GM18519 (cell line): ENCODE measurements around the gene SEPTIN2.
A peak's percentile ranks its signal among the peaks of the same experiment; 100 is the strongest.
"Not testable (repeated sequence)": the region's sequence is repeated elsewhere in the genome, so short reads cannot be mapped to it uniquely, and the experiment has no call there.

ENCODE experiments used
- ATAC-seq: cut with Tn5 transposase; IDR thresholded peaks from one replicate; pipeline ENCODE4 v1.9.1; 2021; ENCODE audit warnings: mild to moderate bottlenecking, moderate library complexity; ENCODE audit not compliant: unreplicated experiment, low FRiP score

Gene SEPTIN2

DNA sequence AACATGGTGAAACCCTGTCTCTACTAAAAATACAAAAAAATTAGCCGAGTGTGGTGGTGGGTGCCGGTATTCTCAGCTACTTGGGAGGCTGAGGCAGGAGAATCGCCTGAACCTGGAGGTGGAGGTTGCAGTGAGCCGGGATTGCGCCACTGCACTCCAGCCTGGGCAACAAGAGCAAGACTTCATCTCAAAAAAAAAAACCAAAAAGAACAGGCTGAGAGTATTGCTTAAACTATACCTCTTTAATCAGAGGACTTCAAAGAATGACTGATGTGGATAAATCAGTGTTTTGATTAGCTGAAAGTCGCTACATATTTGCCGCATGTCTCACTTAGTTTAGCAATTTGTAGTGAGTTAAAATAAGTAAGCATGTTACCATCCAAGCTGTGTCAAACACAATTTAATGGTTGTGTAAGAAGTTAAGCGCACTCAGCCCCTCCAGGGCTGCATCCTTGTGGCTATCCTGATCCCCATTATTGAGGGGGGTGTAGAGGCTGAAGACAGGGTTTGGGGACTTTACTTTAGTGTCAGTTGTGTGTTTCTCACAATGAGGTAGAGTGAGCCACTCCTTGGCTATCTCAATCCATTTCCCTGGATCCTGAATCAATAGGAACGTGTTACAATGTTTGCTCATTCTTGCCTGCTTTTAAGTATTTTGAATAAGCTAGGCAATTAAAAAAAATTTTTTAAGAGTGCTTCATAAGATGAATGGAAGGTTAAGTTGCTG, 29.4 kb downstream of the SEPTIN2 start:
- no peak for ATAC-seq

DNA sequence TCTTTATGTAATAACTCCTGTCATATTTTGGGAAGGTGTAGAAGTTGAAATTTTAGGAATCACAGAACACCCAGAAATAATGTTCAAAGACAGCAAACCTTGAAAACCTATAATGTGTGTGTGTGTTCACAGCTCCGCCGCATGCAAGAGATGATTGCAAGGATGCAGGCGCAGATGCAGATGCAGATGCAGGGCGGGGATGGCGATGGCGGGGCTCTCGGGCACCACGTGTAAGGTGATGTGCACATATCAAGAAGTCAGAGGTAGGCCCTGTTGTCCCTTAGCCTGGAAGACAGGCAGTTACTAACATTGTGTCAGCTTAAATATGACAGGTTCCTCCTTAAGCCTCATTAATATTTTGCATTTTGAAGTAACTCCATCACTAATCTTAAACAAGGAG, 34.2 kb downstream of the SEPTIN2 start:
- ATAC-seq = no peak

DNA sequence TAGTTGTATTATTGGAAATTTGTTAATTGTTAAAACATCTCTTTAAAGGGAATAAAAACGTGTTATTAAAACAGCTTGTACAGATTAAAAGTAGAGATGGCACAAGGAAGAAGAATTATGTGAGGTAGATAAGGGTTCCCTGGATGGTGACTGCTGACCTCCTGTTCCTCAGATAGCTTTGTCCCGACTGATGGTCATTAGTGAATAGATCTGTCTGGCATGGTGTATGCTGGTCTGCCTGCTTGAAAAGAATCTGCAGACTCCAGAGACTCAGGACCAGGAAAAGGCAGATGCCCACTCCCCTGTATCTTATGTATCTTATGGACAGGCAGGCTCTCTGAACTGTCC, 34.8 kb downstream of the SEPTIN2 start:
- no peak for ATAC-seq

DNA sequence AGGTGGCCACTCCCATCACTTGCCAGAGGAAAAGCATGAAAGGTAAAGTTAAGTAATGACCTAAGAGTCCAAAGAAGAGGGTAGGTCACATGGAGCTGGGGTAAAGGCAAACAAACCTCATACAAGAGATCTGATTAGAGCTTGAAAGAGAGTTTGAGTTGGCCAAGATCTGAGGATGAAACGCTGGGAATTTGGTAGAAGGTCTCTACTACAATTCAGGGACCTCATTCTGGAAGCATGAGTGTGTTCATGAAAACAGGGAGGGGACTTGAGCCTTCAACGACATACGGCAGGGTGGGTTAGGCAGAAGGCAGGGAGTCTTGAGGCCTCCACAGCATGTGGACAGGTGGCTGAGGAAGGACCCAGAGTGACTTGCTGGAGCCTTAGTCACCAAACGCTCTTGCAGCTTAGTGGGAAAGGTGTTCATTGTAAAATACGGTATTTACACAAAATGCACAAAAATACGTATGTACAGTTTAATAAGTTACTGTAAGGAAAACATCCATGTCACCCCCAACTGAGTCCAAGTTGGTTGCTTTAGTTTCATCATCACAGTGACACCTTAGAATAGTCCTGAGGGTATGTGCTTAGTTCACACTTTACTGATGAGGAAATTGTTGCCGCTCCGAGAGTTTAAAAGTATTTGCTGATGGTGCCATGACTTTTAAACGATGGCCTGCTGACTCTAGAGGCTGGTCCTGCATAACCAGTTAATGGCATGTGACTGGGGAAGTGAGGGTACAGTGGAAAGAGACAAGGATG, 35.3 kb downstream of the SEPTIN2 start:
- no peak for ATAC-seq

DNA sequence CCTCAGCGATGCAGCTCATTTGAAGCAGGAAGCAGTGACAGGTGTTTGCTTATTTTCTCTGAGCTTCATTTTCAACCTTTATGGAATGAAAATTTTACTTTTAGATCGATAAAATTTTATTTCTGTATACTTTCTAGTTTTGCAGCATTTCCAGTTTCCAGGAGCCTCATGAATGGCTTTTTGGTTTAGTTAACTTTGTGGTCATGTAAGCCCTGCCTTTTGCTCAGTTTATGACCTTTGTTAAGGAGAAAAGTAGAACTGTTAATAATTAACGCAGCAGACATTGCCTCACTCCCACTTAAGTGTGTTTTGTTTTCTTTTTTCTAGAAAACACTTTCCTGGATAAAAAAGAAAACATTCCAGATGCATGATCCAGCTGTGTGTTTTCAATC, 35.9 kb downstream of the SEPTIN2 start:
- no peak for ATAC-seq

DNA sequence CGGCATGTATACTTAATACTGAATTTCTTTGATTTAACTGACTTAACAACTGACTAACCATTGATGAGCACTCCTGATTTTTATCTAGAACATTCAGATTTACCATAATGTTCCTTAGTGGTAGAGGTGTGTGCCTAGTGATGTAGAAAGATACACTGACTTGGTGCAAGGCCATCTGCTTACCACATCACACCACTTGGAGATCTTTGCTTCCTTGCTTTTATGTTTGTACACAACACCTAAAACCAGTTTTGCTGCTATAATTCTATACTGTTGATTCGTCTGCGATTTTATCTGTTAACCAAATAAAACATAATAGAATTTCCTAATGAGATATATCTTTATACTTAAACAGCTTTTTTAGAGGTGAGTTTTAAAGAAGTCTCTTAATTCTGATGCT, 36.5 kb downstream of the SEPTIN2 start:
- ATAC-seq = no peak

DNA sequence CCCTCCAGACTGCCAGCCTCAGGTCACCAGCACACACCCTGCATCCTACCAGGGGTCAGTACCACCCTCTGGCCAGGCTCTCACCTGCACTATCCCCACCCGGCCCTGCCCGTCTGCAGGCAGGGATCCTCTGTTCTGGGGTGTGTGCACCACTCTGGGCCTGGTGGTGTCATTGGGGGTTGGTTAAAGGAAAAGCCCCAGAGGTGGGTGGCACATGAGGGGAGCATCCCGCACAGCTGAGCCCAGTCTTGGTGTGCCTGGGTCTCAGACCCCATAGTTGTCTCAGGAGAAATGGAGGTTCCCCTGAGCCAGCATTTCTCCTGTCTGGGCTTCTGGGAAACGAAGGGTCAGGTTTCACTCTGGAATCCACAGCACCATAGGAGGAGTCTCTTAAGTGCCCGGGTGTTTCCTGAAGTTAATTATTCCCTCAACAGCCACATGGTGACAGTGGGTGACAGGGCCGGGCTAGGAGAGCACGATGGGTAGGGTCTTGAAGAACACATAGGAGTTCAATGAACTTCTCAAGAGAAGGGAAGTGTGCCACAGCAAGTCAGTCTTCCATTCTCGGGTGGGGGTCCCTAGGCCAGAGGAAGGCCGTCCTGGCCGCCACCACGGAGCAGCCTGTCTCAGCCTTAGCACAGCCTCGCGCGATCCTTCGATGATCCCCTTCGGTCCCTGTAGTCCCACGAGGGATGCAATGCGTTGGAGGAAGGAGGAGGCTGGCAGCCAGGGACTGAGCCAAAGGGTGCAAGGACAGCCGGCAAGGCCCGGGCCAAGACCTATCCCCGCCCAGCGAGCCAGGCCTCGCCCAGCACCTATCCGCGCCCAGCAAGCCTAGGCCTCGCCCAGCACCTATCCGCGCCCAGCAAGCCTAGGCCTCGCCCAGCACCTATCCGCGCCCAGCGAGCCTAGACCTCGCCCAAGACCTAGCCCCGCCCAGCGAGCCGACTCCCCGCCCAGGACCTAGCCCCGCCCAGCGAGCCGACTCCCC, 39.2 kb downstream of the SEPTIN2 start:
- ATAC-seq = no peak

DNA sequence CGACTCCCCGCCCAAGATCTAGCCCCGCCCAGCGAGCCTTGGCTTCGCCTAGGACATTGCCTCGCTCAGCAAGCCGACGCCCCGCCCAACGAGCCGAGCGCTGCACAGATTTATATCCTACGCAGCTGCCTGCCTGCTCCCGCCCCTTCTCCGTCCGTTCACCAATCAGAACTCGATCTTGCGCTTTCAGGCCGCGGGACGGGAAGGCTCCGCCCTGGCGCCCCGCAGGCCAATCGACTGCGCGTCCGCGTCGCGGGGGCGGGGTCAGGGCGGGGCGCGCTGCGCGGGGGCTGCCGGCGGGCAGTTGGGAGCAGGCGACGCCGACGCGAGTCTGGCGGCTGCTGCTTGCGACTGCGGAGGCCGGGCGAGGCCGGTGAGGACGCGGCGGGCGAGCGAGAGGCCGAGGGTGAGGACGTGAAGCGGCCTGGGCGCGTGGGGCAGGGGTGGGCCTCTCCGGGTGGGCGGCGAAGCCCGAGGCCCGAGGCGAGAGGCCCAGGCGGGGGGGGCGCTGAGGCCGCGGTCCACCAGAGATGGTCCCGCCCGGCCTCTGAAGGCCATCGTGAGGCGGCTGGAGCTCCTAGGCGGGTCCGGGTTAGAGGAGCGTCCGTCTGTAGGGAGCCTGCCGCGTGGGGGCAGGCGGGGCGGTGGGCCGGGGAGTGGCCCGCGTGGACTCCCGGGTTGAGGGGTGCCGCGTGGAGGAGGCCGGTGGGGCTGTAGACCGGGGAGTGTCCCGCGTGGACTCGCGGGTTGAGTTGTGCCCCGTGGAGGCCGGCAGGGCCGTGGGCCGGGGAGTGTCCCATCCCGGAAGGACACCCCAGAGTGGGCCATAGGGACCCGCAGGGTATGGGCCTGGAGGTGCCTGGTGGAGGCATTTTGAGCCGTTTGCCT, 40.5 kb downstream of the SEPTIN2 start, which contains the start of gene FARP2:
TSS of gene FARP2 (plus strand) at position 303 of the 888 bp plus-strand sequence. CDS start 16,823 bp downstream, outside the sequence.
- peak; percentile 71 for ATAC-seq

DNA sequence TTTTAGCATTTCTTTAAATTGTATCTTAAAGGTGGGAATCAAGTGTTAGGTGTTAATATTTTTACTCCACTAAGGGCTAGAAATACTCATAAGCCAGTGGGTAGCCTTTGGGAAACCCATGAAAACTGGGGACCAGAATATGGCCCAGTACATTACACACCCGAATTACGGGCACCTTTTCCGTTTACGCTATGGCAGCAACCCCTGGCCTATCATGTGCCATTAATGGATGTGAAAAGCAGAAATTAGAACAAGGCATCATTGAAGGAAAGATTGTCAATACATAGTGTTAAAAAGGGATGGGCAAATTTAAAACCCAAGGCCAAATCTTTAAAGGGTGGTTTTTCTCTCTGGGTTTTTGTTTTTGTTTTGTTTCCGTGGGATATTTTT, 41.1 kb downstream of the SEPTIN2 start:
- ATAC-seq = no peak

DNA sequence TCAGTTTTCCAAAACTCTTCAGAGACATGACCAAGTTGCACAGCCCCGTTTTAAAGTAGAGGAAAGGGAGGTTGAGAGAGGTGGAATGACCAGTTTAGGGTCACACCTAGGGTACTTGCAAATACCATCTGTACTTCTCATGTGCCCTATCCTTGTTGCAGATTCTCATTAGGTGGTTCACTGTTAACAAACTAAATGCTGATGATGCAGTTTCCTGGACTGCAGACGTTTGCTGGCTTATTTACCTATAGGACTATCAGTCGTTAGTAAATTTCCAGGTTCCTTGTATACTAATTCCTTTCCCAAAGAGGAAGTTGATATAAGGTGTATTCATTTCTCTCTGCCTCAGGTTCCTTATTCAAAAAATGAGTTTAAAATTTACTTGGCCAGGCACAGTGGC, 41.8 kb downstream of the SEPTIN2 start:
- no peak for ATAC-seq

DNA sequence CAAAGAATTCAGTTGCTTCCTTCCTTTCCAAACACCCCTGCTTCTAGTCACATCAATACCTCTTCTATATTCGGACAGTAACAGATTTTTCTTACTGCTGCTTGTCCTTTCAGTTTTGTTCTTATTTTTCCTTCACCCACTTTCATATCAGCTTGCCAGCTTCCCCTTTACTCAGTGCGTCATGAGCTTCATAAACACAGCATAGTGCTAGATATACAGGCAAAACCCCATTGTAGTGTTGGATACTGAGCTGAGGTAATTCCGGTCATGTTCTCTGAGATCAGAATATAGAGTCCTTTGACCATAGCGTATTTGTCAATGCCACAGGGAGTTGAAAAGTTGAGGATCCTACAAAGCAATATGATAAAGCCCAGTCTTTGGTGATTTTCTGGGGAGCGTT, 42.7 kb downstream of the SEPTIN2 start:
- ATAC-seq = peak; percentile 32

DNA sequence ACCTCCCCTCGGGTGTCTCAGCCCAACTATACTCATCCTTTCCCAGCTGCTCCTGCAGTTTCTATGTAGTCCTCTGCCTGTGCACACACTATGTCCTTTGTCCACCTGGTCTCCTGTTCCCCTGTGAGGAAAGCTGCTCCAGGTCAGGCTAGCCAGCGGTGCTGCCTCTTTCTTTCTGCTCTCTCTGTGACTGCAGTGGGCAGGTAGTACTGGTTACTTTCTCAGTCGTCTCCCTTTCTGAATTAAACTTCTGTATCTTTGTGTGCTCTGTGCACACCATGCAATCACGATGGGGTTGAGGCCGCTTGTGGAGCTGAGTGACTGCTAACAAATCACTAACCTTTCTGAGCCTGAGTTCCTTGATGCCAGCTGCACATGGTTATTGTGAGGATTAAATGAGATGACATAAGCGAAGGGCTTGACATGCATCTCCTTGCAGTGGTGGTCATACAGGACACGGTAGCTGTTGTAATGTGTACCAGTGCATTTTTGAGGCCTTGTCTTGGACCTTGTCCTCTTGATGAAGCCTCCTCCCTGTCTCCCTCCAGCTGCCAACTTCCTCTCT, 43.8 kb downstream of the SEPTIN2 start:
- no peak for ATAC-seq

DNA sequence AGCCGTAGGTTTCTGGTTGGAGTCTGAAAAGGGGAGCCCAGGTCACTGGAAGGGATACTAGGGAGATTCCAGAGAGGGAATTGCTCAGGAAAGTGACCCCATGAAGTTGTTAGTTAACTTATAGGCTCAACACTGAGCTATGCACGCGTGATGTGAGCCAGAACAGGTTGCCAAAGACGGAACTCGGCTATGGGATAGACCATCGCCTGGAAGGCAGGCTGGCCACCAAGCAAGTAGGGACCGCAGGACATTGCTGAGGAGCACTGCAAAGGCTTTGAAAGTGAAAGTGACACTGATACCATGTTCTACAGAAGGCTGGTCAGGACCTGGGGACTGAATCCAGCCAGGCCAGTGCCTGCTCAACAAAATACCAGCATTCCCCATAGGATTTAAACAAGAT, 47.7 kb downstream of the SEPTIN2 start:
- ATAC-seq = no peak

DNA sequence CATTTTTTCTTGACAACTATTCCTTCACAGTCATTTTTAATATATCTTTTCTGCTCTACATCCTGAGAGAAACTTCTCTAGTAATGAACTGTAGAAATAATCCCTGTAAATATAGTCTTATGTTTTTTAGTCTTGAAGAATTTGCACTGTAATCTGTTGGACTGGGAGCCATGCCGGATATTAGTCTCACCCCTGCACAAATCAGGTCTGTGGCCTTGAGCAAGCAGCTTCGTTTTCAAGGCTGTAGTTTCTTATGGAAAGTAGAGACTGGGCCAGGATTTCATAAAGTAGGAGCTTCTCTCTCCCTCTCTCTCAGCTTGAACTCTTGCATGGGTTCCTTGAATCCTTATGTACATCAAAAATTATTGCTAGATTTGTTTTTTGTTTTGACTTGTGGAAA, 49.1 kb downstream of the SEPTIN2 start:
- no peak for ATAC-seq

DNA sequence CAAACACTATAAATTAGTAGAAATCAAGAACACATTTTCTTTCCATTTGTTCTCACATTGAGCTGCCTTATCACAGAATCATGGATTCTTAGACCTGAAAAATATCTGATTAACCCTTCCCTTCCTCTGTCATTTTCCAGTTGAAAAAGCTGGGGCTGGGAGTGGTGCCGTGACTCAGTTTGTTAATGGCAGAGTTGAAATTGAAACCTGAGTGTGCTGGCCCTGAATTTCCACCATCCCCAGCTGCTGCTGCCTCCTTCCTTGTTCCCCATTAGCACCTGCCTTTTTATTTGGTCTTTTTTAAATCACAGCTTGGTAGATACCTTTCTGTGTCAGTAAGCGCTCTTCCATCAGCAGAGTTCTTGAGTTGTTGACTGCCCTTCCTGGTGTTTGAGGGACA, 51.0 kb downstream of the SEPTIN2 start:
- no peak for ATAC-seq

DNA sequence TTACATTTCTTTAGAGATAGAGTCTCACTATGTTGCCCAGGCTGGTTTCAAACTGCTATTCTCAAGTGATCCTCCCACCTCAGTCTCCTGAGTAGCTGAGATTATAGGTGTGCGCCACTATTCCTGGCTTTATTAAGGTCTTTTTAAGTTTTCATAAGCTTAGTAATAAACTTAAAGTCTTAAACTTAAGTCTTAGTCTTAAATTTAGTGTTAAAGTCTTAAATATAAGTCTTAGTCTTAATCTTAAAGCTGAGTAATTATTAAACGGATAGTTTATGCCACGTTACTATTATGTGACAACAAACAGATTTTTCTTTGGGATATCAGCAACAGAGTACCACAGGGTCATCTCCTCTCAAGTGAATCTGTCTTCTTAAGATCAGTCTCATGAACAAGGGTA, 52.9 kb downstream of the SEPTIN2 start:
- no peak for ATAC-seq

DNA sequence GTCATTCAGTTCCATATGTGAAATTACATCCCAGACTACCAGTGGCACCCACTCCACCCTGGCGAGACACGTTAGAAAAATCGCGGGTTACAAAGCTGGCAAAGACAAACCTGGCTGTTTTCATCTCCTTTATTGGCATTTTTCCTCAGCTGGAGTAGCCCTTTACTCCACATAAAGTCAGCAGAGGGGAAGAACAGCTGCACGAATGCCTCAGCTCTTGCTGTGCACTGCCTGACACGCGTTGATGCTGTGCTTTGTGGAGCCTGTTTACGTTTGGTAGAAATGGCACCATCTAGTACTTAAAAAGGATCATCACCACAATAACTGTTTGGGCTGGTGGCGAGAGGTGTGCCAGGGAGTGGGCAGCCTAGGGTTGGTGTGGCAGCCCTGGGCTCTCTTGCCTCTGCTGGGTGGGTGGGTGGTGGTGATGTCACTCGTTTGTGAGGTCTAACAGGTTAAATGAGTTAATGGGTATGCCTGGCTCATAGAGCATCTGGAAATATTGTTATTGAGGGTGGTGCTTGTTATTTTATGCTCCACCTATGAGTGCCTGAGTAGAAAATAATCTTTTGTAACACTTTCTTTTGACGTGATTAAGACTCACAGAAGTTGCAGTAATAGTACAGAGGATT, 56.8 kb downstream of the SEPTIN2 start:
- no peak for ATAC-seq

DNA sequence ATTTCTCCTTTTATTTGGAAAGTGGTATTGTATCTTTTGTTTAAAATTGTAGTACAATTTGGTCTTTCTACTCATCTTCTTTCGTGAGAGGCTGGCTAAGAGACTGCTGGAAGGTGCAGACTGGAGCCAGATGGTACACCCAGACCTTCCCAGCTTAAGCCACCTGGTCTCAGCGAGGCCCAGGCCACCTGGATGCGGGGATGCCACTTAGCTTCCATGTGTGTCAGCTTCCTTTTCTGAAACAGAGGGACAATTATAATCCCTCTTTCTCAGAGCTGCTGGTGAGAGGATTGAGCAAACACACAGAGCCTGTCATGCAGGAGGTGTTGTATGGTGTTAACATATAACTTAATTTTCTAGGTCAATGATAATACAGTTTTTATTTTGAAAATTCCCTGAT, 57.7 kb downstream of the SEPTIN2 start:
- no peak for ATAC-seq

DNA sequence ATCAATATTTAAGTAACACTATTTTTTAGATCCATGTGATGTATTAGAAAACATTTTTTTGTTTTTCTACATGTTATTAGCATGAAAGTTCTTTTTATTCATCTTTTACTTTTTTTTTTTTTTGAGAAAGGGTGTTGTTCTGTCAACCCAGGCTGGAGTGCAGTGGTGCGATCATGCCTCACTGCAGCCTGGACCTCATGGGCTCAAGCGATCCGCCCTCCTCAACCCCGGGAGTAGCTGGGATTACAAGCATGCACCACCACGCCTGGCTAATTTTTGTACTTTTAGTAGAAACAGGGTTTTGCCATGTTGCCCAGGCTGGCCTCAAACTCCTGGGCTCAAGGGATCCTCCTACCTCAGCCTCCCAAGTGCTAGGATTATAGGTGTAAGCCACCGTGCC, 58.2 kb downstream of the SEPTIN2 start:
- not testable (repeated sequence) for ATAC-seq
